Hepatocyte (in vitro differentiated cells): Measurements from ENCODE around the gene TRAF1. TPM values are rescaled to one million over a fixed set of nuclear protein-coding genes. Genes with fewer than 3 reads are reported as not detected.

Source experiments
- DNase-seq: peaks from one replicate; pipeline ENCODE4 v3.0.0-alpha.2; 2016; ENCODE audit warnings: low spot score
- H2AFZ ChIP-seq: fragments of 200-600 bp; sonication (generic); 2 replicates; pipeline ENCODE4 v1.6.0; 2016; ENCODE audit warnings: antibody characterized with exemption, mild to moderate bottlenecking
- H3K27ac ChIP-seq: fragments of 200-600 bp; sonication (generic); 2 replicates; pipeline ENCODE4 v1.5.1; 2016; ENCODE audit warnings: mild to moderate bottlenecking
- H3K27me3 ChIP-seq: fragments of 200-600 bp; sonication (generic); 2 replicates; pipeline ENCODE4 v1.6.1; 2016
- H3K36me3 ChIP-seq: fragments of 200-600 bp; sonication (generic); replicated peaks from 2 replicates; pipeline ENCODE4 v1.5.1; 2016; ENCODE audit warnings: low read depth; ENCODE audit not compliant: insufficient read depth
- H3K4me1 ChIP-seq: fragments of 200-600 bp; sonication (generic); 2 replicates; pipeline ENCODE4 v1.5.1; 2016; ENCODE audit warnings: mild to moderate bottlenecking, moderate library complexity; ENCODE audit not compliant: insufficient read depth
- H3K4me2 ChIP-seq: fragments of 200-600 bp; sonication (generic); 2 replicates; pipeline ENCODE4 v1.6.0; 2016
- H3K4me3 ChIP-seq: fragments of 200-600 bp; sonication (generic); 2 replicates; pipeline ENCODE4 v1.5.1; 2016; ENCODE audit warnings: mild to moderate bottlenecking
- H3K79me2 ChIP-seq: fragments of 200-600 bp; sonication (generic); 2 replicates; pipeline ENCODE4 v1.6.0; 2017; ENCODE audit warnings: mild to moderate bottlenecking
- H3K9me2 ChIP-seq: fragments of 200-600 bp; sonication (generic); replicated peaks from 2 replicates; pipeline ENCODE4 v1.6.0; 2017; ENCODE audit warnings: mild to moderate bottlenecking; ENCODE audit not compliant: insufficient read depth
- H3K9me3 ChIP-seq: fragments of 200-600 bp; sonication (generic); 2 replicates; pipeline ENCODE4 v1.5.1; 2016; ENCODE audit warnings: low read depth, mild to moderate bottlenecking
- H4K20me1 ChIP-seq: fragments of 200-600 bp; sonication (generic); 2 replicates; pipeline ENCODE4 v1.6.0; 2016; ENCODE audit warnings: mild to moderate bottlenecking; ENCODE audit not compliant: insufficient read depth, poor library complexity, severe bottlenecking
- EZH2 ChIP-seq: fragments of 200-600 bp; sonication (generic); IDR thresholded peaks from 2 replicates; pipeline ENCODE4 v1.6.1; 2016; ENCODE audit warnings: antibody characterized with exemption, mild to moderate bottlenecking, borderline replicate concordance
- EZH2phosphoT487 ChIP-seq: fragments of 200-600 bp; sonication (generic); IDR thresholded peaks from one replicate; pipeline ENCODE4 v1.6.1; 2018; ENCODE audit warnings: antibody characterized with exemption, mild to moderate bottlenecking, low read depth, moderate library complexity; ENCODE audit not compliant: unreplicated experiment, severe bottlenecking
- WGBS: methylation state at CpG from one replicate; pipeline ENCODE4 v1.1.6; 2016; ENCODE audit warnings: low lambda C conversion rate; ENCODE audit errors: missing lambda C conversion rate; 5-methylcytosine and 5-hydroxymethylcytosine counted together
- polyA plus RNA-seq: library from polyadenylated mRNA; unstranded; fragments of >200 nt; fragmentation: Nextera tagmentation; extraction: Ambion mirVana; gene quantifications from 2 replicates; pipeline ENCODE4 v1.2.1, GENCODE V29; 2016
- total RNA-seq: library from RNA; depleted of rRNA; stranded (reverse); fragments of >200 nt; gene quantifications from 2 replicates; pipeline ENCODE4 v1.2.3, GENCODE V29; 2014
- TF ChIP-seq, protein P1 (sequence below): fragments of 200-600 bp; sonication (generic); IDR thresholded peaks from 2 replicates; pipeline ENCODE4 v1.5.1; 2016; ENCODE audit warnings: antibody characterized with exemption, mild to moderate bottlenecking; ENCODE audit not compliant: poor library complexity

TRAF1 gene, protein sequence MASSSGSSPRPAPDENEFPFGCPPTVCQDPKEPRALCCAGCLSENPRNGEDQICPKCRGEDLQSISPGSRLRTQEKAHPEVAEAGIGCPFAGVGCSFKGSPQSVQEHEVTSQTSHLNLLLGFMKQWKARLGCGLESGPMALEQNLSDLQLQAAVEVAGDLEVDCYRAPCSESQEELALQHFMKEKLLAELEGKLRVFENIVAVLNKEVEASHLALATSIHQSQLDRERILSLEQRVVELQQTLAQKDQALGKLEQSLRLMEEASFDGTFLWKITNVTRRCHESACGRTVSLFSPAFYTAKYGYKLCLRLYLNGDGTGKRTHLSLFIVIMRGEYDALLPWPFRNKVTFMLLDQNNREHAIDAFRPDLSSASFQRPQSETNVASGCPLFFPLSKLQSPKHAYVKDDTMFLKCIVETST
- 4.0 and 5.4 TPM in 2 replicates for total RNA-seq
- polyA plus RNA-seq = 2.2 and 3.3 TPM in 2 replicates

DNA sequence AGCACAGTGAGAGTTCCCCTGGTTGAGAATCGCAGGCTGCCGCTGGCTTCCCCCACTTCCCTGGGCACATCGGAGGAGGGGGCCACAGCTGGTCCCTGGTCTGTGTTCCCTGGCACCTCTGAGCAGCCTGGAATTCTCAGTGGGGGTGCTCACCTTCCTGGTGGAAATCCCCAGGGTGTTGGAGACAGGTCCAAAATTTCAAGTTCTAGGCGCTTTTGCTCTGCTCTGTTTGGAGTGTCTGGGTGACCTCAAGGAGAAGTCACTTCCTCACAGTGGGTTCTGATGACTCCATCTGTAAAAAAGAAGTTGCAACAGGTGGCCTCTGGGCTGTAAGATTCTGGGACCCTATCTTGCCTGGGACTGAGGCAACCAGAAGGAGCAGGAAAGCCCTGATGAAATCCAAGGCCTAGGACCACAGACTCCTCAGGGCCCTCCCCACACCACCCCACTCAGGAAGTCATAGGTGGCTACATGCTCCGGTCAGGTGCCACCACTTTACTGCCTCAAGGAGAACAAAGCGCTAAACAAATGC is at the start of gene TRAF1:
Gene TRAF1 (minus strand): TSS at position 400 of the 532 bp plus-strand sequence. CDS start 721 bp downstream, outside the sequence.
- Histone ChIP-seq H3K36me3 (no peaks in the 10 kb centered on the region), H3K9me3 (no peaks in the 10 kb centered on the region), H3K27me3 (no peaks in the 10 kb centered on the region), H3K79me2 (no peaks in the 10 kb centered on the region), H3K27ac (peak within 1 kb of the TSS; percentile 72), H3K4me3 (no peak within 1 kb of the TSS), H2AFZ (no peak within 1 kb of the TSS), H3K9me2 (no peaks in the 10 kb centered on the region), H3K4me1 (peaks cover 28% of the 10 kb centered on the region), H3K4me2 (peak within 1 kb of the TSS; percentile 21), H4K20me1 (no peaks in the 10 kb centered on the region)
- DNase-seq = no peak
- TF ChIP-seq, protein P1, sequence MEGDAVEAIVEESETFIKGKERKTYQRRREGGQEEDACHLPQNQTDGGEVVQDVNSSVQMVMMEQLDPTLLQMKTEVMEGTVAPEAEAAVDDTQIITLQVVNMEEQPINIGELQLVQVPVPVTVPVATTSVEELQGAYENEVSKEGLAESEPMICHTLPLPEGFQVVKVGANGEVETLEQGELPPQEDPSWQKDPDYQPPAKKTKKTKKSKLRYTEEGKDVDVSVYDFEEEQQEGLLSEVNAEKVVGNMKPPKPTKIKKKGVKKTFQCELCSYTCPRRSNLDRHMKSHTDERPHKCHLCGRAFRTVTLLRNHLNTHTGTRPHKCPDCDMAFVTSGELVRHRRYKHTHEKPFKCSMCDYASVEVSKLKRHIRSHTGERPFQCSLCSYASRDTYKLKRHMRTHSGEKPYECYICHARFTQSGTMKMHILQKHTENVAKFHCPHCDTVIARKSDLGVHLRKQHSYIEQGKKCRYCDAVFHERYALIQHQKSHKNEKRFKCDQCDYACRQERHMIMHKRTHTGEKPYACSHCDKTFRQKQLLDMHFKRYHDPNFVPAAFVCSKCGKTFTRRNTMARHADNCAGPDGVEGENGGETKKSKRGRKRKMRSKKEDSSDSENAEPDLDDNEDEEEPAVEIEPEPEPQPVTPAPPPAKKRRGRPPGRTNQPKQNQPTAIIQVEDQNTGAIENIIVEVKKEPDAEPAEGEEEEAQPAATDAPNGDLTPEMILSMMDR = no peak
- WGBS = 92% methylated on average over 6 of the region's 6 CpGs

DNA sequence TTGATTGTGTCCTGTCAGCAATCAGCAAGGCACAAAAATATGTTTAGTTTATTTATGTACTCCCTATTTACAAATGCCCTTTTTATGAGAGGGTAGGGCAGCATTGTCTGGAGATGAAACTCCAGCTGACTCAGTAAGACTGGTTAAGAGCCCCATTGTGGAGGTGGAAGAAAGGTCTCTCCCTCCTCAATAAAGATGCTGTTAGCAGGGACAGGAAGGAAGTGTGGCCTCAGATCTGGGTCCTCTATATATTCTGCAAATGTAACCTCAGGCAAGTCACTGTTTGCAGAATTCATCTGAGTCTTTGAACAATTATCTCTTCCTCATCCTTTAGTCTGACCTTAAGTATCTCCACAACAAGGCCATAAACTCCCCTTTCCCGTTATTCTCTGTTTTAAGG is 48.3 kb upstream of the TRAF1 start:
- no peak overlapping the region for H2AFZ ChIP-seq
- H3K4me1 ChIP-seq = peaks cover 8% of the 10 kb centered on the region
- TF ChIP-seq EZH2phosphoT487 (no peak), EZH2 (no peak)
- TF ChIP-seq, protein P1 = no peak
- no peak overlapping the region for H3K4me3 ChIP-seq
- H3K4me2 ChIP-seq = no peak overlapping the region
- H4K20me1 ChIP-seq = no peaks in the 10 kb centered on the region
- no peaks in the 10 kb centered on the region for H3K27me3 ChIP-seq
- no peak overlapping the region for H3K27ac ChIP-seq
- 65% methylated on average over 1 of the region's 1 CpG for WGBS
- H3K9me3 ChIP-seq = no peaks in the 10 kb centered on the region
- H3K79me2 ChIP-seq = no peaks in the 10 kb centered on the region
- no peaks in the 10 kb centered on the region for H3K9me2 ChIP-seq
- no peak for DNase-seq
- no peaks in the 10 kb centered on the region for H3K36me3 ChIP-seq

DNA sequence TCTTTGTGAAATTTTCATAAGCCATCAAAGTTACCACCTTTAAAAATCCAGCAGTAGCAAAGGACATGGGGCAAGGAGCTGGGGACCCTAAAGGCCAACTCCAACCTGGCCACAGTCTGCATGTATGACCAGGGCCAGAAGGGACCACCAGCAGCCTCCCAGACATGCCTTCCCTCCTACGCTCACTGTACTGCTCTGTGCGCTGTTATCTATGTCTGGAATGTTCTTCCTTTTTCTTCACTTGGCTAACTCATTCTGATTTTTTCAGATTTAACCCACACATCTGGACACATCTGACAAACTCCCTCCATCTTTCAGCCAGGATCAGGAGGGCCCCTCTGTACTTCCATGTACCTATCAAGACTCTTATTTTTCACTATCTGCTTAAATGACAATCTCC is 47.6 kb upstream of the TRAF1 start:
- no peaks in the 10 kb centered on the region for H4K20me1 ChIP-seq
- H2AFZ ChIP-seq = no peak overlapping the region
- H3K79me2 ChIP-seq = no peaks in the 10 kb centered on the region
- DNase-seq = no peak
- WGBS = 69% methylated on average over 2 of the region's 2 CpGs
- no peaks in the 10 kb centered on the region for H3K27me3 ChIP-seq
- H3K9me3 ChIP-seq = no peaks in the 10 kb centered on the region
- no peak overlapping the region for H3K4me3 ChIP-seq
- H3K9me2 ChIP-seq = no peaks in the 10 kb centered on the region
- H3K4me2 ChIP-seq = no peak overlapping the region
- peak overlapping the region; percentile 24 for H3K27ac ChIP-seq
- H3K36me3 ChIP-seq = no peaks in the 10 kb centered on the region
- H3K4me1 ChIP-seq = peaks cover 10% of the 10 kb centered on the region
- no peak for TF ChIP-seq EZH2phosphoT487
- TF ChIP-seq, protein P1 = no peak
- TF ChIP-seq EZH2 = no peak
